Stomach smooth muscle (tissue), 2 donors: ENCODE results near the gene ZNF169.
"Not testable (repeated sequence)": the region's sequence is repeated elsewhere in the genome, so short reads cannot be mapped to it uniquely, and the experiment has no call there.

Experiments
- H3K27ac ChIP-seq: one replicate; pipeline ENCODE4 v1.7.0; 2013; ENCODE audit warnings: mild to moderate bottlenecking, low read length, inconsistent platforms
- H3K27me3 ChIP-seq, 2 donors: one replicate each; pipeline ENCODE4 v1.7.0; 2013; ENCODE audit warnings: low read length in 2 of 2; ENCODE audit not compliant: insufficient read depth in 2 of 2, control insufficient read depth in 1 of 2
- H3K36me3 ChIP-seq, 2 donors: one replicate each; pipeline ENCODE4 v1.7.0; 2013; ENCODE audit warnings: low read length in 2 of 2; ENCODE audit not compliant: control insufficient read depth in 2 of 2, insufficient read depth in 2 of 2
- H3K4me1 ChIP-seq: one replicate; pipeline ENCODE4 v1.7.0; 2013; ENCODE audit warnings: low read length; ENCODE audit not compliant: control insufficient read depth, insufficient read depth
- H3K4me3 ChIP-seq, 2 donors: one replicate each; pipeline ENCODE4 v1.7.0; 2013; ENCODE audit warnings: low read length in 2 of 2
- H3K9ac ChIP-seq, 2 donors: one replicate each; pipeline ENCODE4 v1.7.0; 2013; ENCODE audit warnings: low read length in 2 of 2, mild to moderate bottlenecking in 1 of 2
- H3K9me3 ChIP-seq, 2 donors: one replicate each; pipeline ENCODE4 v1.7.0; 2013; ENCODE audit warnings: low read length in 2 of 2; ENCODE audit not compliant: control insufficient read depth in 2 of 2
- donor health status: healthy.
- donor health status: Pancreatic carcinoma.

ZNF169 gene

DNA sequence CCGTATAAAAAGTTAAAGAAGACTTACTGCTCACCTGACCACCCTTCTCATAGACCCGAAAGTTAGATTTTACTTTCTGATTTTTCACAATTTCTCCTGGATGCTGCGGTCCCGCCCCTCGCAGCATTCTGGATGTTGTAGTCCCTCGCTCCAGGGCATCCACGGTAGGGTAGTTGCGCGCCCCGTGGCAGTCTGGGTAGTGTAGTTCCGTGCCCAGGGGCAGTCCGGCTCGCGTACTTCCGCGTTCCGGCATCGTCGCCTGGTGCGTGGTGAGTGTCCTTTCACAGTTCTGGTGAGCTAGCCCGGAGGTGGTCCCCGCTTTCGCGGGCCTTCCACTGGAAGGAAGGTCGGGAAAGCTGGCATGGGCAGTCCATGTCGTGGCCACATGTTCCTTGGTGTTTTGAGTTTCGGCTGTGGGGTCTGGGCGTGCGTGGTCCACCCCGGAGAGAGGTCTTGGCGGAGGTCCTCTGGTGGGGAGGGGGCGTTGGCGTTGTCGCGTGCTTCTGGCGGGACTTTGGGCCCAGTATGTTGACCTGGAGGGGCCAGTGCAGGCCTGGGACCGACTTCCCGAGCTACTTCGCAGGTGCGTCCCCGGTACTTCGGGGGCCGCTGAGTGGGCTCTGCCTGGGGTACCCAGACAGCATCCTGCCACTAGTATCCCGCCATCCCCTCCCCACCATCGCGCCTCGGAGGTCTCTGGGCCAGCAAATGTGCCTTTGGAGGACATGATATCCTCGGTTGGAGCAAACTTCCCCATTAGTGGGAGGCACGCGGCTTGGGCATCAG is at the start of gene ZNF169:
Gene ZNF169, plus strand, starts transcription at position 222 of the 786 bp plus-strand sequence. CDS start 19,515 bp downstream, outside the sequence.
- Histone ChIP-seq H3K9ac (peak within 1 kb of the TSS; percentile 83 to 86), H3K4me3 (peak within 1 kb of the TSS; percentile 88 to 97), H3K36me3 (peaks cover 0 to 2% of the 10 kb centered on the region in 2 donors), H3K4me1 (peaks cover 8% of the 10 kb centered on the region), H3K27me3 (no peaks in the 10 kb centered on the region), H3K27ac (no peak within 1 kb of the TSS), H3K9me3 (no peaks in the 10 kb centered on the region)

DNA sequence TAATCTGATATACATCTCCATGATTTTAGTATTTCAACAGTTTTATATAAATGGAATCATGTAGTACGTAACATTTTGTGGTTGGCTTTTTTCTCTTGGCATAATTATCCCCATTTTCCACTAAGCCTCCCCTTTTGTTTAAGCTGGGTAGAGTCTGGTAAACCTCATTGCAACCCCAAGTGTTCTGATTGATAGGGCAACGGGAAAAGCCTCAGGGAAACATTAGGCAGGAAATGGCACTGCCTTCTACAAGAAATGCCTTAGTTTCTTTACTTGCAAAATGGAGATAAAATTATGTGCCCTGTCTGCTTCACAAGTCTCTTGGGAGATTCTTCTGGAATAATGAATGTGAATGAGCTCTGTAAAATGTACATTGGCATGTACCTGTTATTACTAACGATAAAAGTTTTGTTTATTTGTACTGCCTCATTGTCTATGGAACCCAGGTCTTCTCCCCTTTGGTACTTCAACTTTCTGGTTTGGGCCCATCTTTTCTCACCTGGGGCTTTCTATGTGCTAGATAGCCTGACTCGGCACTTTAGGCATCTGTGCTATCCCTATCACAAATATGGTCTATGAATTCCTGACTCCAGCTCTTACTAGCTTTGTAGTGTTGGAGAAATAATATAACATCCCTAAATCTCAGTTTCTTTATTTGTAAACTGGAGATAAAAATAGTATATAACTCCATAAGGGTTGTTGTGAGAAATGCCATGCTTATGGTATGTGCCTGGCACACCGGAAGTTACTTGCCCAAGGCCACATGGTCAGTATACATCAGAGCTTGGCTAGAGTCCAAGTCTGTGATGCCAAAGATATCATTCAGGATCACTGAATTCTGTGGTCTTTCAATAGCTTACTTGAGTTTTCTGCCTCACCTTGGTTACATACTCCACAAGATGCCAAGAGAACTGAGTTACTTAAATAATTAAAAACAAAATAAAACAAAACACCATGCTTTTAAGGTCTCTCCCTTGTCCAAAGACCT is 48.2 kb upstream of the ZNF169 start:
- Histone ChIP-seq H3K4me1 (peaks cover 5% of the 10 kb centered on the region), H3K36me3 (no peaks in the 10 kb centered on the region), H3K9ac (no peak overlapping the region), H3K4me3 (no peak overlapping the region), H3K27ac (no peak overlapping the region), H3K9me3 (no peaks in the 10 kb centered on the region), H3K27me3 (no peaks in the 10 kb centered on the region)

DNA sequence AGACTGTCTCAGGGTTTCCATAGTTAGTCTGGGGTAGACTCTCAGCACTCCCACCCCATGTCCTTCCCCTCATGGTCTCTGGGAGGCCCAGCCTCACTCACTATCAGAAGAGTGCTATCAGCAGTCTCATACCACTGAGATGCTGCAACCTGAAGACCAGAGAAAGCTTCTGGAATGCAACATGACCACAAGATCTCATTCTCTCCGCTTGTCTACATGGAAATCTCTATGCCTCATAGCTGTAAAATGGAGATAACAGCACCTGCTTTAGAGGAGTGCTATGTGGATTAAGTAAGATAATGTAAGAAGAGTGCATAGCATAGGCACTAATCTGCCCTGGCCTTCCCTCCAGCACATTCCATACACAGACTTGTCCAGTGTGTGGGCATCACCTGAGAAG is 47.0 kb upstream of the ZNF169 start:
- no peak overlapping the region for H3K27ac ChIP-seq

DNA sequence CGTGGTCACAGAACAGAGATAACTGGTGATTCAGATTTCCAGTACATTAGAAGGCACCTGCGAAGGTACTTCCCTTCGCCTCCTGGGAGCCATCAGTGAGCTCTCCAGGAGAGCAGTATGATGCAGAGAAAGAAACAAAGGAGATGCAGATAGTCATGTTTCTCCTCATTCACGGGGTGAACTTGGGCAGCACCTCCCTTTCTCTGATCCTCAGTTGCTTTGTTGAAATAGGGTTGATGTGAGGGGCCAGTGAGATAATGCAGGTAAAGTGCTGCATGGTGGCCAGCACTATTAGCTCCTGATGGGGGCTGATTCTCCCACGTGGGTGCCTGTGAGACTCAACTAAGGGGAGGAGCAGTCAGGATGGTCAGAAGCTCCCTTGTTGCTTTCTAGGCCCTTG is 46.6 kb upstream of the ZNF169 start:
- H3K9ac ChIP-seq, result no peak overlapping the region
- no peaks in the 10 kb centered on the region for H3K9me3 ChIP-seq

More for the DNA sequence above, 47.0 kb upstream of the ZNF169 start:
- Histone ChIP-seq H3K9me3 (no peaks in the 10 kb centered on the region), H3K4me3 (no peak overlapping the region), H3K36me3 (no peaks in the 10 kb centered on the region), H3K27me3 (no peaks in the 10 kb centered on the region), H3K9ac (no peak overlapping the region), H3K4me1 (peaks cover 5% of the 10 kb centered on the region)

DNA sequence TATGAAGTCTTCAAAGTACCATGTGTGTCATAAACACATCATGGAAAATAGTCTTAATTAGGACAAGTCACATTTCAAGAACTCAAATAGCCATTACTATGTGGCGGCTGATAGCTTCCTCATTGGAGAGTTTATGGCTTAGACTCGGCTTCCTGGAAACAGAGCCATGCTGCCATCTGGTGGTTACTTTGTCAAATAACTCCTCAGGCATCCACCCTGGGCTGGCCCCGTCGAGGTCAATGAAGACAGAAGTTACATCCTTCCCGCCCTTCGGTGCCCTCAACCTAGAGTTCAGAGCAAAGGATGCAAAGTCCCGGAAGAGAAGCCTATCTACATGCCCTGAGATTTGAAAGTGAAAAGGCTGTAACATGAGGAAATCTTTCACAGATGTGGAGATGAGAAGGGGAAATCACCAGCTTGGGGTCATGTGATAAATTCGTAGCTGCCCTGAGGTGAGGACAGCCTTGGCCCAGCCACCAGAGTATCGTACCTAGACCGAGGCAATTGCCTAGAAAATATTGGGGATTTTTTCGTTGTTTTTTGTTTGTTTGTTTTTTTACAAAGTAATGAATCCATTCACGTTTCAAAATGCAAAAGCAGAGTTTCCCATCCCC is 45.5 kb upstream of the ZNF169 start:
- H3K27me3 ChIP-seq, result no peaks in the 10 kb centered on the region
- no peak overlapping the region for H3K9ac ChIP-seq
- no peaks in the 10 kb centered on the region for H3K9me3 ChIP-seq
- no peak overlapping the region for H3K4me3 ChIP-seq
- no peaks in the 10 kb centered on the region for H3K36me3 ChIP-seq
- H3K4me1 ChIP-seq, result peaks cover 5% of the 10 kb centered on the region
- H3K27ac ChIP-seq, result no peak overlapping the region

More for the DNA sequence above, 46.6 kb upstream of the ZNF169 start:
- H3K27ac ChIP-seq, result no peak overlapping the region
- no peaks in the 10 kb centered on the region for H3K36me3 ChIP-seq
- no peaks in the 10 kb centered on the region for H3K27me3 ChIP-seq
- H3K4me1 ChIP-seq, result peaks cover 5% of the 10 kb centered on the region
- H3K4me3 ChIP-seq, result no peak overlapping the region

DNA sequence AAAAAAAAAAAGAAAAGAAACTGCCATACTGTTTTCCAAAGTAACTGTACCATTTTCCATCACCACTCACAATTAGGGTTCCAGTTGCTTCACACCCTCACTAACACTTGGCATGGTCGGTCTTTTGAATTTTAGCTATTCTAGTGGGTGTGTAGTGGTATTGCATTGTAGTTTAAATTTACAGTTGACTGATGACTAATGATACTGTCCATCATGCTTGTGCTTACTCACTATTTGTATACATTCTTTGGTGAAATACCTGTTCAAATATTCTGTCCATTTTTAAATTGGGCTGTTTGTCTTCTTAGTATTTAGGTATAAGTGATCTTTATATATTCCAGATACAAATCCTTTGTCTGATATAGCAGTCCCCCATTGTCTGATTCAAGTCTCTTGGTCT is 36.2 kb upstream of the ZNF169 start:
- Histone ChIP-seq H3K4me3 (no peak overlapping the region), H3K9ac (no peak overlapping the region), H3K27ac (no peak overlapping the region), H3K9me3 (no peaks in the 10 kb centered on the region), H3K36me3 (no peaks in the 10 kb centered on the region), H3K27me3 (no peaks in the 10 kb centered on the region), H3K4me1 (no peaks in the 10 kb centered on the region)

DNA sequence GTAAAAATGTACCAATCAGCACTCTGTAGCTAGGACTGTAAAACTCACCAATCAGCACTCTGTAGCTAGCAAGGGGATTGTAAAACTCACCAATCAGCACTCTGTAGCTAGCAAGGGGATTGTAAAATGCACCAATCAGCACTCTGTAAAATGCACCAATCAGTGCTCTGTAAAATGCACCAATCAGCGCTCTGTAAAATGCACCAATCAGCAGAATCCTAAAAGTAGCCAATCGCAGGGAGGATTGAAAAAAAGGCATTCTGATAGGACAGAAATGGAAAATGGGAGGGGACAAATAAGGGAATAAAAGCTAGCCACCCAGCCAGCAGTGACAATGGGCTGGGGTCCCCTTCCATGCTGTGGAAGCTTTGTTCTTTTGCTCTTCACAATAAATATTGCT is 33.7 kb upstream of the ZNF169 start:
- H3K4me3 ChIP-seq, H3K9me3 ChIP-seq, H3K4me1 ChIP-seq, H3K36me3 ChIP-seq, H3K27ac ChIP-seq, H3K27me3 ChIP-seq, H3K9ac ChIP-seq: not testable (repeated sequence)

DNA sequence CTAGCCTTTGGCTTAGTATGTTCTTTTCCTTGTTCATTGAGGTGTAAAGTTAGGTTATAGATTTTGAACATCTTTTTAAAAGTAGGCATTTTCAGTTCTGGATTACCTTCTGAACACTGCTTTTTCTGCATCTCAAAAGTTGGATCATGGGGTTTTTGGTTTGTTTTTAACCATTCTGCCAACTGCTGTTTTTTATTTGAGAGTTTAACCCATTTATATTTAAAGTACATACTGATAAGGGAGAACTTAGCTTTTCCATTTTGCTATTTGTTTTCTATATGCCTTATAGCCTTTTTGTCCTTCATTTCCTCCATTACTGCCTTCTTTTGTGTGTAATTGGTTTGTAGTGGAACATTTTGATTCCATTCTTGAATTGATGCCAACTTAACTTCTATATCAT is 30.5 kb upstream of the ZNF169 start:
- H3K9me3 ChIP-seq, result no peaks in the 10 kb centered on the region
- H3K4me3 ChIP-seq, result no peak overlapping the region
- H3K36me3 ChIP-seq, result no peaks in the 10 kb centered on the region
- peaks cover 0 to 2% of the 10 kb centered on the region in 2 donors for H3K27me3 ChIP-seq
- H3K9ac ChIP-seq, result no peak overlapping the region
- no peaks in the 10 kb centered on the region for H3K4me1 ChIP-seq
- H3K27ac ChIP-seq, result no peak overlapping the region

DNA sequence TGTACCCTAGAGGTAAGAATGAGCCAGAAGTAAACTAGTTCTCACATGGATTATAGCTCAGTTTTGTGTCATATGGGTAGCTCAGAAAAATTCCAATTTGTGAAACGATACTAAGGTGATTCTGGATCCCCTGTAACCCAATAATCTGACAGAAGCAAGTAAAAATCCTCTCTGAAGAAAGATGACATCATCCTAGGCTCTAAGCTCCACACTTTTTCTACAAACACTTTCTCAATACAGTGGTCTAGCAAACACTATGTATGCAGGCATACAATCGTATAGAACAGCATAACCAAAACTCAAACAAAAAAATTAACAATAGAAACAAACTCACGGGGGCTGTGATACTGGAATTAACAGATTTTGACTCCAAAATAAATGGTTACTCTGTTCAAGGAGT is 26.7 kb upstream of the ZNF169 start:
- H3K36me3 ChIP-seq, result no peaks in the 10 kb centered on the region

DNA sequence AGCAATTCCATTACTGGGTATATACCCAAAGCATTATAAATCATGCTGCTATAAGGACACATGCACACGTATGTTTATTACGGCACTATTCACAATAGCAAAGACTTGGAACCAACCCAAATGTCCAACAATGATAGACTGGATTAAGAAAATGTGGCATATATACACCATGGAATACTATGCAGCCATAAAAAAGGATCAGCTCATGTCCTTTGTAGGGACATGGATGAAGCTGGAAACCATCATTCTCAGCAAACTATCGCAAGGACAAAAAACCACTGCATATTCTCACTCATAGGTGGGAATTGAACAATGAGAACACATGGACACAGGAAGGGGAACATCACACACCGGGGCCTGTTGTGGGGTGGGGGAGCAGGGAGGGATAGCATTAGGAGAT is 18.0 kb upstream of the ZNF169 start:
- not testable (repeated sequence) for H3K36me3 ChIP-seq, H3K4me1 ChIP-seq, H3K27me3 ChIP-seq, H3K27ac ChIP-seq, H3K9me3 ChIP-seq, H3K9ac ChIP-seq, H3K4me3 ChIP-seq

More for the DNA sequence above, 26.7 kb upstream of the ZNF169 start:
- peaks cover 0 to 2% of the 10 kb centered on the region in 2 donors for H3K27me3 ChIP-seq
- no peaks in the 10 kb centered on the region for H3K4me1 ChIP-seq
- H3K9me3 ChIP-seq, result no peaks in the 10 kb centered on the region
- no peak overlapping the region for H3K4me3 ChIP-seq
- no peak overlapping the region for H3K27ac ChIP-seq
- H3K9ac ChIP-seq, result no peak overlapping the region
